HG02938 (cell line): ENCODE measurements around the gene TOM1L1.
A peak's percentile ranks its signal among the peaks of the same experiment; 100 is the strongest.

ENCODE experiments used
- ATAC-seq: cut with Tn5 transposase; IDR thresholded peaks from one replicate; pipeline ENCODE4 v1.9.1; 2021; ENCODE audit warnings: mild to moderate bottlenecking, moderate library complexity; ENCODE audit not compliant: unreplicated experiment

Gene TOM1L1

DNA sequence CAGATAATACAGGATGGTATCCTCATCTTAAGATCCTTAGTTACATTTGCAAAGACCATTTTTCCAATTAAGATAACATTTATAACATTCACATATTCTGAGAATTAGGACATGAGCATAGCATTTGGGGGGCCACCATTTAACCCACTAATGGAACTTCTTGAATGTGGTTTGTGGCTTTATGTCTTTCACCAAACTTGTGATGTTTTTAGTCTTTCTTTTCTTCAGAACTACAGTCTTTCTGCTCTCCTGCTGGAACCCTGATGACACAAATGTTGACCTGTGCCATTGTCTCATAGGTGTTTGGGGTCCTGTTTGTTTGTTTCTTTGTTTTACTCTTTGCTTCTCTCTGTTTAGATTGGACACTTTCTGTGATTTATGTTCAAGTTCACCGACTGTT is 44.6 kb downstream of the TOM1L1 start:
- ATAC-seq: no peak

DNA sequence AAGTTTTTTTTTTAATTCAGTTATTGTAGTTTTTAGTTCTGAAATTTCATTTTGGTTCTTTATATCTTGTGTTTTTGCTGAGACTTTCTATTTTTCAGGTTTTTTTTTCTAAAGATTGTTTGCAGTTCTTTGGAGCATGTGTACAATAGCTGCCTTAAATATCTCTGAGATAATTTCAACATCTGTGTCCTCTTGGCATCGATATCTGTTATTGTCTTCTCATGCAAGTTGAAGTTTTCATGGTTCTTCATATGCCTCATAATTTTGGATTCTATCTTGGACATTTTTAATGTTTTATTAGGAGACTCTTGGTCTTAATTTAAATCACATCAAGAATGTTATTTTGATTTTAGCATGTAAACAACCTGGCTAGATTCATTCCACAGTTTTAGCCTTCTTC is 45.0 kb downstream of the TOM1L1 start:
- ATAC-seq: no peak

DNA sequence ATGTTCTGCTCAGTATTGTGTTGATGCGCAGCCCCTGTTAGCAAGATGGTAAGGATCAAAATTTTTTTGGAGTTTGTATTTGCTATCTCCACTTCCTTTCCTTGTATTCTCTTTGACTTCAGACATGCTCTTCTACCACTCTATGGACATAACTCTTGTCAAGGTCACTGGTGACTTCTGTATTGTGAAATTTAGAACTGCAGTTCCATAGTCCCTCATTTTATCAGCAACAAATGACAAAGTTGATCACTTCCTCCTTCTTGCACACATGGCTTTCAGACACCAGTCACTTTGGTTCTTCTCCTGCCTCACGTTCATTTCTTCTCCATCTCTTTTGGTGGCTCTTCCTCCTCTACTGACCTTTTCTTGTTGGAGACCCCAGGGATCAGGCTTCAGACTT is 46.7 kb downstream of the TOM1L1 start:
- ATAC-seq: no peak

DNA sequence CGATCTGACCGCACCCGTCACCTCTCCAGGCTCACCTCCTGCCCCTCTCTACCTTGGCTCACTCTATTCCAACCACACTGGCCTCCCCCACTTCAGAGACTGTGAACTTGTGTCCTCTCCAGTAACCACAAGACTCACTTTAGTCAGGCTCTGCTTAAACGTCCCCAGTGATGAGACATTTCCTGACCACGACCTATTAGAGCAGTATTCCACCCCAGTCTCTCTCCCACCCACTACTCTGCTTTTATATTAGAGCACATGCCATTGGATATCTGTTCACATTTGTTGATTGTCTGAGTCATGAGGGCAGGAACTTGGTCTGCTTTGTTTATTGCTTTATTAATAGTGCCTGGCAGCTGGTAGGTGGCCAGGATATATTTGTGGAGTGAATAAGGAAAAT is 47.7 kb downstream of the TOM1L1 start:
- ATAC-seq: no peak

DNA sequence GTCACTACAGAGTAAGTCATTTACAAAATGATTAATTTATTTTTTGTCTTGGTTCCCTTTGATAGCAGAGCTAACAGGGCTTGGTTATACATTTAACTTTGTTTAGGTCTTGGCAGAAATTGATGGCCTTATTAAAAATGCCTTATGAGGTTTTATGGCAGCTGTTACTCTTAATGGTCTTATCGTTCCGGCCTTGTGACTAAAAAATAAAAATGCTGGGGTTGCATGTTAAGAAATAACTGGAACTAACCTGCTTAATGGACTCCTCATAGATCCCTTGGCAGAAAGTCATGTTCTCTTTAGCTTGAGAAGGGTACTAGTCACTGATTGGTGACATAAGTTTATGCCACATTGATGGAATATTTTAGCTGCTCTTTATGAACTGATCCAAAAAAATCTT is 49.5 kb downstream of the TOM1L1 start:
- no peak for ATAC-seq

DNA sequence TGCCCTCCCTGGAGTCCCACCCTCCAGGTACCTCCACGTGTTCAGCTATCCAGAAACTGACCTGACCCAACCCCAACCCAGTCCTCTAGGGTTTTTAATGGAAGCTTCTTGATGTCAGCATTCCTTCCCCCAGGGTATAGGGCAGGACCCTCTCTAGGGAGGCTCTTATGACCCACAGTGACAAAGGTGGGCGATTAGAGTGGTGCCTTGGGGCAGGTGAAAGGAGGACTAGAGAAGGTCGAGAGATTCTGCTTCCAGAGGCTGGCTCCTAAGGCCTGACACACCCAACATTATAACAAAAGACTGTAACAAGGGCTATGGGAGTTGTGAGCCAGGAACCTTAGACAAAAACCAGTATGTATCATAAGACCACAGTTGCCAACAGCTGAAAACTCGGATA is 50.6 kb downstream of the TOM1L1 start:
- no peak for ATAC-seq

DNA sequence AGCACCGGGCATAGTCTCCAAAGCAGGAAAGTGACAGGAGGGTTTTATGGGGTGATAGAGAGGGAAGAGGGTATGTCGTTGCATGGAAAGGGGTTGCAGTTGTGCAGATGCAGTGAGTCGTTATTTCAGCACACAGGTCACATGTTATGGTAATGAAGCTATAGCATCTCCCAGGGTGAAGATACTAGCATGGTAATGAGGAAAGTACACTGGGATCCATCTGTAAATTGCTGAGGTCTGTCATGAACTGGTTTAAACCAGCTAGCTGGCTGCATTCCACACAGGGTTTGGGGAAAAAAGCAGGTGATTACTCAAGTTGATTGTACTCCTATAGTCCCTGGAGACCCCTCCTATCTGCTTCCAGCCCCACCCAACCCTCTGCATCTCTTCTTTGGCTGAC is 56.1 kb downstream of the TOM1L1 start:
- no peak for ATAC-seq

DNA sequence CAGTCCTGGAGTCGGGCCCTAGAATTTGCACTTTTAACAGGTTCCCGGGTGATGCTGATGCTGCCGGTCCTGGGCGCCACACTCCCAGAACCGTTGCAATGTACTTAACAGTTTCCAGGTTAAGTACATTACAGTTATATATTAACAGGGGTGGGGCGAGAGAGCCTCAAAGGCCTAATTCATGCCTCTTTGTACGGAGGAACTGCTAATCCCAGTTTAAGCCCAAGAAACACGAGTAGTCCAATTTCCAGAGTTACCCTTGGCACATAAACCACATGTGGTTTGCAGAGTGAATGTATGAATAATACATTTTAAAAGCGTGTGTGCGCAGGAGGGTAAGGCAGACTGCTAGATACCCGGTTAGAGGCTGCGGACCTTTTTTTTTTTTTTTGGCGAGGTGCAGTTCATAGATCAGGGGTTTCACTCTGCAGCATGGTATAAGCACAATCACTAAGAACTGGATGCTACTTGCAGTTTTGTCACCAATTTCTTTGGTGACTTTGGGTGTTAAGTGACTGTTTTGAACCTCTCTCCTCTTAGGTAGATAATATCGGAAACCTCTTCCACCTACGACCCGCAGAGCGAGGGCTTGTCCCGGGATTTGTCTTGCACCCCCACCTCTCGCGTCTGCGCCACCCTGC is 67.1 kb downstream of the TOM1L1 start:
- ATAC-seq: peak; percentile 22

DNA sequence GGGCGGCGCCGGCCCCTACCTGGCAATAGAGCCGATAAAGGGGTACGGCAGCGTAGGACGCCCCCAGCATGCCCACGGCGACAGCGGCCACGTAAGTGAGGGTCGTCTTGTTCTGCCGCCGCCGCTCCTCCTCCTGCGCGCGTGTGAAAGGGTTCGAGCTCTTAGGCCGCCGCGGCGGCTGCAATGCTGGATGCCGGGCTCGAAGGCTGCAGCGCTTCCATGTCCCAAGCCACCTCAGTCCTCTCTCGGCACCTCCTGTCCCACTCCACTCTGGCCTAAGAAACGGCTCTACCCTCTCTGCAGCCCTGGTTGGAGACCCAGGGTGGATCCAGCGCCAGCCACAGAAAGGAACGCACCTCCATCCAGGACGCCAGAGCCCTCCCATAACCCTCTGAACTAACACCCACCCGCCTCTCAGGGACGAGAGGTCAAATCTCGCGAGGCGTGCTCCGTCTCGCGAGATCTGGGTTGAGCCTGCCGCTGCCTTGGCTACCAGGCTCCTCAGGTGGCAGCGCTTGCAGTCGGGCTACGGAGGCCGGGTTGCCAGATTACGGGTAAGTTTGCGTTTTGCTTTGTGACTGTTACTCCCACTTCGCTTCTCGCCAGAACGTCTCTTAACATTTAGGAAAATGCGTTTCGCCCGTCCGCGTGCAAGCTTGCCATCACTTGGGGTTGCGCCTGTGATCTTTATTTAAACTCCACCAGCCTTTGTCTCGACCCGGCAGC is 67.8 kb downstream of the TOM1L1 start, which contains the start of the genes COX11 and STXBP4:
COX11 (minus strand) TSS at position 393 of the 726 bp plus-strand sequence; CDS start at position 385, 8 bp downstream.
STXBP4 (plus strand) TSS at position 504 of the 726 bp plus-strand sequence. CDS start 17,455 bp downstream, outside the sequence.
- ATAC-seq: peak; percentile 79

DNA sequence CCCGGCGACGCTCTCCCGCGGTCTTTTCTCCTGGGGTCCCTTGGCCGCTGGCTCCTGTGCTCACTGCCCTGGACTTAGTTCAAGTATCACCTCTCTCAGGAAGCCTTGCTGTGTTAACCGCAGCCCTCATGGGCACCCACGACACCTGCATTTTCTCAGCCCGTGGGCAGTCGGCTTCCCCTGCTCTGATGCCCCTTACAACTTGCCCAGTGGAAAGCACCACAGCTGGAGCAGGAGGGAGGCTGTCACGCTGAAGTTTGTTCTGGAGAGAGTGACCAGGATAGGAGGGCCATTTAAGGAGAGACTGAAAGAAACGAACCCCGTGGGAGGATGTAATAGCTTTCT is 68.3 kb downstream of the TOM1L1 start:
- ATAC-seq: peak; percentile 27

DNA sequence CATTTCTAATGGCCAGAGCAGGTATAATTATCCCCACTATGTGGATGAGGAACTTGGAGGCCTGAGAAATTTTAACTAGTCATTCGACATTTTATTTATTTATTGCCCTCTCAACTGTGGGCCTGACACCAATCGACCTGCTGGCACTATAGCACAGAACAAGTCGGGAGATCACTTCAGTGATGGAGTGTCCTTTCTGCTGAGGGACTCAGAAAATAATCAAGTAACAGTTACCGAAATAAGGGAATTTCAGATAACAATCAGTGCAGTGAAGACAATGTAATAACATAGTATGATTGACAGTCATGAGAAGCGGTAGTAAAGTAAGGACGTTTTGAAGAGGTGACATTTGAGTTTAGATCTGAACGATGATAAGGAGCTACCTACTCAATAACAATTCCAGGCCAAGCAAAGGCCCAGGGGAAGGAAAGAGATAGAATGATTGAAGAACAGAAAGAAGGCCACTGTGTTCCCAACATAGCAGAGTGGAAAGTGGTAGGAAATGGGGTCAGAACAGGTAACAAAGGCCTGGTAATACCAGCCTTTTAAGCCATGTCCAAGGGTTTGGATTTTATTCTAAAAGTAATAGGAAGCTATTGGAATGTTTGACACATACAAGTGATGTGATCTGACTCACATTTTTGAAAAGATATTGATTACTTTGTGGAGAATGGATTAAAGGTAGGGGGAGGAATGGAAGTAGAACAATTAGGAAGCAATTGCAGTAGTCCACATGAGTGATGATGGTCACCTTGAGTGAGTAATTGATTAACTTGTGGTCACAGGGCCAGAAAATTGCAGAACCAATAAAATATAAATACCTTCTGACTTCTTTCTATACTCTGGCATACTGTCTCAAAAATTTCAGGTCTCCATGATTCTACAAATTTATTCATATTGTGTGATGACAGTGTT is 69.3 kb downstream of the TOM1L1 start:
- ATAC-seq: no peak

DNA sequence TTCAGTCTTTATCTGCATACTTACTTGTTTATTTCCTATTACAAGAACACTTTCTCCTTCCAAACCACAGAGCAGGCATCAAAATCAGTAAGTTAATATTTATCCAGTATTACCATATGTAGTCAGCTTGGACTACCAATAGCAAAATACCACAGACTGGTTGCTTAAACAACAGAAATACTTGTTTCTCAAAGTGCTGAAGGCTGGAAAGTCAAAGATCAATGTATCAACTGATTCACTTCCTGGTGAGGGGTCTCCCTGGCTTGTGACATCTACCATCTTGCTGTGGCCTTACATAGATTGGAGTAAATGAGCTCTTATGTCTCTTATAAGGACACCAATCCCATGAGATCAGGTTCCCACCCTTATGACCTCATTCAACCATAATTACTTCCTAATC is 70.5 kb downstream of the TOM1L1 start:
- no peak for ATAC-seq

DNA sequence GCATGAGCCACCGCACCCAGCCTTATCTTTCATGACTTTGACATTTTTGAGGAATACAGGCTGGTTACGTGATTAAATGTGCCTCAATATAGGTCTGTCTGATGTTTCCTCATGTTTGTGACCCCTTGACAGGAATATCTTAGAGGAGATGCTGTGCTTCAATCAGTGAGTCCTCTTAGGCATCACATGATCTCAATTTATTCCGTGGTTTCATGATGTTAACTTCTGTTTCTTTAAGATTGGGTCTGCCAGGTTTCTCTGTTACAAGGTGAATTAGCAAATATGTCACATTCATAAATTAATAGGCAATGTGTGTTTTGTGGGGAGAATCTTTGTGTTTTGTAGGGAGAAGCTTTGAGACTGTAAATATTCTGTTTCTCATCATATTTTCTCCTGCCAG is 71.2 kb downstream of the TOM1L1 start:
- no peak for ATAC-seq

DNA sequence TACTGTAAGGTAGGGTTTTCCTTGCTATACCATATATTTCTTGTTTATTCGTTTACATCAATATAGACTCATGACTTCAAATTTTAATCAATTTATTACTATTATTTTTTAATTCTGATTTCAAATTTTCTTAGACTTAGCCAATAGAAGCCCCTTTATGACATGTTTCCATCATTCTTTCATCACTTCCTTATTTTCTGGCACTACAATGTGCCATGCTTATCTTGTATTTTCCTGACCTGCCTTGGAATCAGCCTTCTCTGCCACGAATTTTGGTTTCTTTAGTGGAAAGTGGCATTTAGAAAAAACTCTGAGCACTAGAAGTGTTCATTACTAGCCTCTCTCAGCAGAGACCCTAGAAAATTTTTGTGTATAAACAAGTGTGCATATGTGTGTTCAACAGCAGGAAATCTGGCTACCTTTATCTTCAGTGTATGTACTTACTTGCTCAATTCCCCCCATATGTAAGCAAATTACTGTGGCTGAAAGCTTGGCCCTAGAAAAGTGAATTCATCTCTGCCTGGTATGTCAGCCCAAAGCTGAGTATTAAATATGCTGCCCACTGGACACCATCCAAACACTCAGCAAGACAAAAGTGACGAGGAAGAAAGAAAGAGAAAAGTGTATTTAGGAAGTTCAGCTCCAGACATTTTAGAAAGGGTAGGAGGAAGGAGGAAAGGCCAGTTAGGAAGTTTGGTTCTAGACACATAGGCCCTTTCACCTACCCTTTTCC is 71.9 kb downstream of the TOM1L1 start:
- no peak for ATAC-seq

DNA sequence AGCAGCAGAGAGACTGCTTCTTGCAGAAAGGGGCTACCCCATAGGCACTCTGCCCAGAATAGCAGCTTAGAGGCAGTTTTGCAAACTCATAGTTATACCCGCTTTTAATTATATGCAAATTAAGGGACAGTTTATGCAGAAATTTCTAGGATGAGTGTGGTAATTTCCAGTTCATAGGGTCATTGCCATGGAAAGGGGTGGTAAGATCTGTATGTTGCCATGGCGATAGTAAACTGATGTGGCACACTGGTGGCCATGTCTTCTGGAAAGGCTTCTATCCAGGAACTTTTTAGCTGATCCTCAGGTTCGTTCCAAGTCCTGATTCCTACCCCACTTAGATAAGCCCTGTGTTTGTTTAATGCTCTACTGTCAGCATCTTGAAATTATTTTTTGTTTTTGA is 74.1 kb downstream of the TOM1L1 start:
- ATAC-seq: no peak

DNA sequence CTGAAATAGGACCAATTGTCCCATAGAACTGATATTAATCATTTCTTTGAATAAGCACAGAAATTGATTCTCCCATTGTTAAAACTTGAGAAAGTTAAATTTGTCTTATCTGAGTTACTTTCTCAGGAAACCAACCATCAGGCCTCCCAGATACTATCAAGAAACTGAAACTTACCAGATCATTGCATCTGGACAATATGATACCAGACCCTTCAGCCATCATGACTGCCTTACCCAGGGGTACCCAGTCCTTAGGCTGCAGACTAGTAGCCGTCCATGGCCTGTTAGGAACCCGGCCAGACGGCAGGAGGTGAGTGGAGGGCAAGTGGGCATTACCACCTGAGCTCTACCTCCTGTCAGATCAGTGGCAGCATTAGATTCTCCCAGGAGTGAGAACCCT is 75.7 kb downstream of the TOM1L1 start:
- ATAC-seq: no peak

DNA sequence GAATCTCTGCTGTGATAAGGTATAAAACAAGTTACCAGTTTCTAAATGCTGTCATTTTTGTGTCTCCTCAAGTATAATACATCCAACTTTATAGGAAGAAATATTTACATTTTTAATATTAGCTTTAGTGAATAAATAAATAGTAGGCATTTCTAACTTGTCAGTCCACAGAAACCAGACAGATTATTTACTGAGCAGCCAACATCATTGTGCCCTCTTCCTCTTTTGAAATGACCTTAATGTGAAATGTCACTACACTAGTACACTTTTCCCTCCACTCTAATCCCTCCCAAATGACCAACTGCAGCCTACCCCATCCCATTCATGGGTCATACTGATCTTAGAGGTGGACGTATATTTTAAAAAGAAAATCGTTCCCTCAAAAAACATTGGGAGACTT is 77.1 kb downstream of the TOM1L1 start:
- no peak for ATAC-seq

DNA sequence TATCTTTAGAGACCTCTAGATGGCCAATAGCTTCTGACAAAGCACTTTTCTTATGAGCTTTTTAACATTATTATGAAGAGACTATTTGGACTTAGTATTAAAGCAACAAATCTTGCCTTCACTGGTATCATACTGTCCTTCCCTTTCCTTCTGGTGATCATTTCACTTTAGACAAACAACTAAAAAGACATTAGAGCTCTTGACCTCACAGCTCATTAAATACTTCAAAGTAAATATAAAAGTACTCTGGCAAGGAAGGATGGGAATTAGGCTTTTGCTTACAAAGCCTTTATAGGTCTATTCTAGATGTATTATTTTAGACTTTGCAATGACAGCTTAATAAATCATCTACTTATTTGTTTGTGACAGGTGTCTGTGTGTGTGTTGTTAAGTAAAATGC is 79.0 kb downstream of the TOM1L1 start:
- ATAC-seq: no peak

DNA sequence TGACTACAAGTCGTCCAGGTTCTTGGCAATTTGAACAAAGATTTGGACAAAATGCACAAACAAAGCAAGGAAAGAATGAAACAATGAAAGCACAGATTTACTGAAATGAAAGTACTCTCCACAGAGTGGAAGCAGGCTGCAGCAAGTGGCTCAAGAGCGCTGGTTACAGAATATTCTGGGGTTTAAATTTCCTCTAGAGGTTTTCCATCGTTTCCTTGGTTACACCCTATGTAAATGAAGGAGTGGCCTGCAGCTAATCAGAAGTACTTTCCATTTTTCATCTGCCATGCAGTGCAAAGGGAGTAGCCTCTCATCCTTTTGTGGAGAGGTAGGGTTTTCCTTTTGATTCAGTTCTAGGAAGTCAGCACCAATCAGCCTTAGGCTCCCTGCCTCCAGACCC is 79.7 kb downstream of the TOM1L1 start:
- ATAC-seq: no peak

DNA sequence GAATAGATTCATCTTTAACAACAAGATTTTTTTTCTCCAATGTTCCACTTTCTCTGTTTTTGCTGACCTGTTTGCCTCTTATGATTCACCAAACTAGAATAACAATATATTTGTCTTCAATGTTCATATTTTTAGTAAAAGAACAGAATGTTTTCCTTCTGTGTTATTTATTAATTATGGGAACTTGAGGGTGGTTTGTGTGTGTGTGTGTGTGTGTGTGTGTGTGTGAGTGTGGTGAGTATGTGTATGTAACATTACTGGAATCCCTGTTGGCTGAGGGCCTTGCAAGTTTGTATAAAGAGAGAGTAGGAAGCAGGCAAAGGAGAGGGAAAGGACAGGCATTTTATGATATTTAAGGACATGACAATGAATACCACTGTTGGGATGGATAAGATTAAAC is 81.7 kb downstream of the TOM1L1 start:
- no peak for ATAC-seq

DNA sequence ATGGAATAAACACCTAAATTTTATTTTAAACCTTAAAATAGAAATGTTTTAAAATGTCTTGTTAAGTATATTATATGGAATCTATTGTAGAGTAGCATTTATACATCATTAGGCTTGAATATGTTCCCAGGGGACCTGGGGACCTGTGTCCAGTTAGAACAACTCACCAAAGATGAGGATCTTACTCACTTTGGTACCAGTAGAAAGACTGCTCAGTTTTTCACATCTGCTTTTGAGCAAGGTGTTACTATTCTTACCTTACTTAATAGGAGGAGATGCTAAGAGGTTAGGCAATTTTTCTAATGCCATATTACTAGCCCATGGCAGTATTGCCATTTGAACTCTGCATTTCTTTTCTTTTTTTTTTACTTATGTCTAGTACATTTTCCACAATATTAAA is 82.6 kb downstream of the TOM1L1 start:
- ATAC-seq: peak; percentile 82
